WTC11 (cell line): ENCODE data around the gene DARS2. TPM values are rescaled to one million over a fixed set of nuclear protein-coding genes. Genes with fewer than 3 reads are reported as not detected.

Experiments used
- ATAC-seq: fragments of 200-7000 bp; cut with Tn5 transposase; 2 replicates; pipeline ENCODE4 v1.10.0; 2021; ENCODE audit warnings: mild to moderate bottlenecking, moderate library complexity
- CTCF ChIA-PET: fragments of 300-600 bp; sonication (Branson Sonifier 250); formaldehyde crosslinking; loops from one replicate; lab custom pipeline; 2021; ENCODE audit warnings: antibody characterized with exemption; lab: Charles Lee
- POLR2A ChIA-PET: fragments of 350-600 bp; sonication (Branson Sonifier 250); formaldehyde crosslinking; loops from one replicate; lab custom pipeline; 2021; ENCODE audit warnings: antibody characterized with exemption; lab: Charles Lee
- DNase-seq: peaks from one replicate; pipeline ENCODE4 v3.0.0; 2021; ENCODE audit warnings: low spot score
- H3K27ac Mint-ChIP-seq: 2 replicates; pipeline ENCODE4 v1.8.0; 2021; ENCODE audit warnings: mixed read lengths
- H3K27me3 Mint-ChIP-seq: 2 replicates; pipeline ENCODE4 v1.8.0; 2021; ENCODE audit warnings: low read depth, mild to moderate bottlenecking, moderate library complexity, mixed read lengths
- H3K36me3 Mint-ChIP-seq: 2 replicates; pipeline ENCODE4 v1.8.0; 2021; ENCODE audit warnings: mixed read lengths
- H3K4me1 Mint-ChIP-seq: 2 replicates; pipeline ENCODE4 v1.8.0; 2022; ENCODE audit warnings: mixed read lengths
- H3K4me3 Mint-ChIP-seq: 2 replicates; pipeline ENCODE4 v1.8.0; 2021; ENCODE audit warnings: mild to moderate bottlenecking, moderate library complexity, mixed read lengths
- H3K9me3 Mint-ChIP-seq: 2 replicates; pipeline ENCODE4 v1.8.0; 2021; ENCODE audit warnings: mixed read lengths
- CREB1 ChIP-seq: sonication (generic); formaldehyde crosslinking; IDR thresholded peaks from 2 replicates; pipeline ENCODE4 v1.8.0; 2023; ENCODE audit warnings: mild to moderate bottlenecking, missing genetic modification reagents
- FOXK1 ChIP-seq: sonication (generic); formaldehyde crosslinking; IDR thresholded peaks from 2 replicates; pipeline ENCODE4 v1.8.0; 2022; ENCODE audit warnings: mild to moderate bottlenecking, moderate library complexity, missing genetic modification reagents
- GABPB1 ChIP-seq: sonication (generic); formaldehyde crosslinking; IDR thresholded peaks from 2 replicates; pipeline ENCODE4 v1.8.1; 2023; ENCODE audit warnings: mild to moderate bottlenecking, missing genetic modification reagents
- NFYB ChIP-seq: sonication (generic); formaldehyde crosslinking; conservative IDR thresholded peaks from 2 replicates; pipeline ENCODE4 v1.8.0; 2022; ENCODE audit warnings: low read depth, missing genetic modification reagents
- OVOL2 ChIP-seq: fragments of 250-450 bp; sonication (Bioruptor Pico); IDR thresholded peaks from 2 replicates; pipeline ENCODE4 v1.9.0; 2021; ENCODE audit warnings: mild to moderate bottlenecking, borderline replicate concordance
- PRRX2 ChIP-seq: fragments of 250-450 bp; sonication (Bioruptor Pico); IDR thresholded peaks from 2 replicates; pipeline ENCODE4 v1.8.0; 2021; ENCODE audit warnings: mild to moderate bottlenecking
- SMAD4 ChIP-seq: sonication (generic); formaldehyde crosslinking; IDR thresholded peaks from 2 replicates; pipeline ENCODE4 v1.8.0; 2022; ENCODE audit warnings: mild to moderate bottlenecking, missing genetic modification reagents
- ZNF219 ChIP-seq: sonication (generic); formaldehyde crosslinking; IDR thresholded peaks from 2 replicates; pipeline ENCODE4 v1.8.0; 2023; ENCODE audit warnings: missing genetic modification reagents, mild to moderate bottlenecking, borderline replicate concordance
- total RNA-seq: library from RNA; stranded (reverse); gene quantifications from 3 replicates; pipeline ENCODE4 v1.2.3, GENCODE V29; 2021
- TF ChIP-seq, protein P1 (sequence below): fragments of 250-450 bp; sonication (Bioruptor Pico); IDR thresholded peaks from 2 replicates; pipeline ENCODE4 v1.9.0; 2021; ENCODE audit warnings: mild to moderate bottlenecking
- TF ChIP-seq, protein P2 (sequence below): sonication (generic); formaldehyde crosslinking; IDR thresholded peaks from 2 replicates; pipeline ENCODE4 v1.8.0; 2023; ENCODE audit warnings: missing genetic modification reagents, mild to moderate bottlenecking, borderline replicate concordance
- TF ChIP-seq, protein P3 (sequence below): sonication (generic); formaldehyde crosslinking; IDR thresholded peaks from 2 replicates; pipeline ENCODE4 v1.8.1; 2023; ENCODE audit warnings: mild to moderate bottlenecking, missing genetic modification reagents, moderate library complexity
- TF ChIP-seq, protein P4 (sequence below): sonication (generic); formaldehyde crosslinking; IDR thresholded peaks from 2 replicates; pipeline ENCODE4 v1.8.0; 2023; ENCODE audit warnings: mild to moderate bottlenecking, missing genetic modification reagents
- TF ChIP-seq, protein P5 (sequence below): fragments of 250-450 bp; sonication (Bioruptor Pico); IDR thresholded peaks from 2 replicates; pipeline ENCODE4 v1.9.0; 2021; ENCODE audit warnings: mild to moderate bottlenecking
- TF ChIP-seq, protein P6 (sequence below): fragments of 250-450 bp; sonication (Bioruptor Pico); IDR thresholded peaks from 2 replicates; pipeline ENCODE4 v1.9.0; 2021; ENCODE audit warnings: mild to moderate bottlenecking, borderline replicate concordance
- TF ChIP-seq, protein P7 (sequence below): fragments of 250-450 bp; sonication (Bioruptor Pico); IDR thresholded peaks from 2 replicates; pipeline ENCODE4 v1.8.0; 2021; ENCODE audit warnings: mild to moderate bottlenecking

DARS2 gene
- total RNA-seq, 1 experiment from 2014 or later, result 38.0 TPM

DNA sequence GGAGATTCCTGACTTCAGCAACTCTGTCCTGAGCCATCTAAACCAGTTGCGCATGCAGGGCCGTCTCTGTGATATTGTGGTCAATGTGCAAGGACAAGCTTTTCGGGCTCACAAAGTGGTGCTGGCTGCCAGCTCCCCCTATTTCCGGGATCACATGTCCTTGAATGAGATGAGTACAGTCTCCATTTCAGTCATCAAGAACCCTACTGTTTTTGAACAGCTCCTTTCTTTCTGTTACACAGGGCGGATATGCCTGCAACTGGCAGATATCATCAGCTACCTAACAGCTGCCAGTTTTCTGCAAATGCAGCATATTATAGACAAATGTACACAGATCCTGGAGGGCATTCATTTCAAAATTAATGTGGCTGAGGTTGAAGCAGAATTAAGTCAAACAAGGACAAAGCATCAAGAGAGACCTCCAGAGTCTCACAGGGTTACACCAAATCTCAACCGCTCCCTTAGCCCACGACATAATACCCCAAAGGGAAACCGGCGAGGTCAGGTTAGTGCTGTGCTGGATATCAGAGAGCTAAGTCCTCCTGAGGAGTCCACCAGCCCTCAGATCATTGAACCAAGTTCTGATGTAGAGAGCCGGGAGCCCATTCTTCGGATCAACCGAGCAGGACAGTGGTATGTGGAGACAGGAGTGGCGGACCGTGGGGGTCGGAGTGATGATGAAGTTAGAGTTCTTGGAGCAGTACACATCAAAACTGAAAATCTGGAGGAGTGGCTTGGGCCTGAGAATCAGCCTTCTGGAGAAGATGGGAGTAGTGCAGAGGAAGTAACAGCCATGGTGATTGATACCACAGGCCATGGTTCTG is 46.0 kb downstream of the DARS2 start:
- CTCF ChIA-PET, result no interaction called here
- Mint-ChIP-seq H3K27ac (no peak overlapping the region; the same call in 1 of the 2 replicates), H3K36me3 (peaks cover 54% of the 10 kb centered on the region), H3K9me3 (no peaks in the 10 kb centered on the region), H3K4me3 (peak overlapping the region; percentile 36; the same call in 1 of the 2 replicates), H3K4me1 (peaks cover 38% of the 10 kb centered on the region), H3K27me3 (no peaks in the 10 kb centered on the region)
- DNase-seq, result no peak
- ATAC-seq, result no peak
- POLR2A ChIA-PET, result interaction anchor here (0.6 kb wide), 1 partner anchor 9 kb away, joined by 3 read pairs; no protein-coding TSS in a partner anchor
- TF ChIP-seq NFYB (CRISPR knock-in tag) (no peak), GABPB1 (CRISPR knock-in tag) (no peak), FOXK1 (CRISPR knock-in tag) (no peak), SMAD4 (no peak), OVOL2 (CRISPR knock-in tag) (no peak), CREB1 (CRISPR knock-in tag) (no peak), PRRX2 (CRISPR knock-in tag) (no peak), ZNF219 (no peak)
- TF ChIP-seq, protein P1, sequence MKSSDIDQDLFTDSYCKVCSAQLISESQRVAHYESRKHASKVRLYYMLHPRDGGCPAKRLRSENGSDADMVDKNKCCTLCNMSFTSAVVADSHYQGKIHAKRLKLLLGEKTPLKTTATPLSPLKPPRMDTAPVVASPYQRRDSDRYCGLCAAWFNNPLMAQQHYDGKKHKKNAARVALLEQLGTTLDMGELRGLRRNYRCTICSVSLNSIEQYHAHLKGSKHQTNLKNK (CRISPR knock-in tag), result no peak
- TF ChIP-seq, protein P2, sequence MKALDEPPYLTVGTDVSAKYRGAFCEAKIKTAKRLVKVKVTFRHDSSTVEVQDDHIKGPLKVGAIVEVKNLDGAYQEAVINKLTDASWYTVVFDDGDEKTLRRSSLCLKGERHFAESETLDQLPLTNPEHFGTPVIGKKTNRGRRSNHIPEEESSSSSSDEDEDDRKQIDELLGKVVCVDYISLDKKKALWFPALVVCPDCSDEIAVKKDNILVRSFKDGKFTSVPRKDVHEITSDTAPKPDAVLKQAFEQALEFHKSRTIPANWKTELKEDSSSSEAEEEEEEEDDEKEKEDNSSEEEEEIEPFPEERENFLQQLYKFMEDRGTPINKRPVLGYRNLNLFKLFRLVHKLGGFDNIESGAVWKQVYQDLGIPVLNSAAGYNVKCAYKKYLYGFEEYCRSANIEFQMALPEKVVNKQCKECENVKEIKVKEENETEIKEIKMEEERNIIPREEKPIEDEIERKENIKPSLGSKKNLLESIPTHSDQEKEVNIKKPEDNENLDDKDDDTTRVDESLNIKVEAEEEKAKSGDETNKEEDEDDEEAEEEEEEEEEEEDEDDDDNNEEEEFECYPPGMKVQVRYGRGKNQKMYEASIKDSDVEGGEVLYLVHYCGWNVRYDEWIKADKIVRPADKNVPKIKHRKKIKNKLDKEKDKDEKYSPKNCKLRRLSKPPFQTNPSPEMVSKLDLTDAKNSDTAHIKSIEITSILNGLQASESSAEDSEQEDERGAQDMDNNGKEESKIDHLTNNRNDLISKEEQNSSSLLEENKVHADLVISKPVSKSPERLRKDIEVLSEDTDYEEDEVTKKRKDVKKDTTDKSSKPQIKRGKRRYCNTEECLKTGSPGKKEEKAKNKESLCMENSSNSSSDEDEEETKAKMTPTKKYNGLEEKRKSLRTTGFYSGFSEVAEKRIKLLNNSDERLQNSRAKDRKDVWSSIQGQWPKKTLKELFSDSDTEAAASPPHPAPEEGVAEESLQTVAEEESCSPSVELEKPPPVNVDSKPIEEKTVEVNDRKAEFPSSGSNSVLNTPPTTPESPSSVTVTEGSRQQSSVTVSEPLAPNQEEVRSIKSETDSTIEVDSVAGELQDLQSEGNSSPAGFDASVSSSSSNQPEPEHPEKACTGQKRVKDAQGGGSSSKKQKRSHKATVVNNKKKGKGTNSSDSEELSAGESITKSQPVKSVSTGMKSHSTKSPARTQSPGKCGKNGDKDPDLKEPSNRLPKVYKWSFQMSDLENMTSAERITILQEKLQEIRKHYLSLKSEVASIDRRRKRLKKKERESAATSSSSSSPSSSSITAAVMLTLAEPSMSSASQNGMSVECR (CRISPR knock-in tag), result no peak
- TF ChIP-seq, protein P3, sequence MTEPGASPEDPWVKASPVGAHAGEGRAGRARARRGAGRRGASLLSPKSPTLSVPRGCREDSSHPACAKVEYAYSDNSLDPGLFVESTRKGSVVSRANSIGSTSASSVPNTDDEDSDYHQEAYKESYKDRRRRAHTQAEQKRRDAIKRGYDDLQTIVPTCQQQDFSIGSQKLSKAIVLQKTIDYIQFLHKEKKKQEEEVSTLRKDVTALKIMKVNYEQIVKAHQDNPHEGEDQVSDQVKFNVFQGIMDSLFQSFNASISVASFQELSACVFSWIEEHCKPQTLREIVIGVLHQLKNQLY, result no peak
- TF ChIP-seq, protein P4, sequence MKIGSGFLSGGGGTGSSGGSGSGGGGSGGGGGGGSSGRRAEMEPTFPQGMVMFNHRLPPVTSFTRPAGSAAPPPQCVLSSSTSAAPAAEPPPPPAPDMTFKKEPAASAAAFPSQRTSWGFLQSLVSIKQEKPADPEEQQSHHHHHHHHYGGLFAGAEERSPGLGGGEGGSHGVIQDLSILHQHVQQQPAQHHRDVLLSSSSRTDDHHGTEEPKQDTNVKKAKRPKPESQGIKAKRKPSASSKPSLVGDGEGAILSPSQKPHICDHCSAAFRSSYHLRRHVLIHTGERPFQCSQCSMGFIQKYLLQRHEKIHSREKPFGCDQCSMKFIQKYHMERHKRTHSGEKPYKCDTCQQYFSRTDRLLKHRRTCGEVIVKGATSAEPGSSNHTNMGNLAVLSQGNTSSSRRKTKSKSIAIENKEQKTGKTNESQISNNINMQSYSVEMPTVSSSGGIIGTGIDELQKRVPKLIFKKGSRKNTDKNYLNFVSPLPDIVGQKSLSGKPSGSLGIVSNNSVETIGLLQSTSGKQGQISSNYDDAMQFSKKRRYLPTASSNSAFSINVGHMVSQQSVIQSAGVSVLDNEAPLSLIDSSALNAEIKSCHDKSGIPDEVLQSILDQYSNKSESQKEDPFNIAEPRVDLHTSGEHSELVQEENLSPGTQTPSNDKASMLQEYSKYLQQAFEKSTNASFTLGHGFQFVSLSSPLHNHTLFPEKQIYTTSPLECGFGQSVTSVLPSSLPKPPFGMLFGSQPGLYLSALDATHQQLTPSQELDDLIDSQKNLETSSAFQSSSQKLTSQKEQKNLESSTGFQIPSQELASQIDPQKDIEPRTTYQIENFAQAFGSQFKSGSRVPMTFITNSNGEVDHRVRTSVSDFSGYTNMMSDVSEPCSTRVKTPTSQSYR, result no peak
- TF ChIP-seq, protein P5, sequence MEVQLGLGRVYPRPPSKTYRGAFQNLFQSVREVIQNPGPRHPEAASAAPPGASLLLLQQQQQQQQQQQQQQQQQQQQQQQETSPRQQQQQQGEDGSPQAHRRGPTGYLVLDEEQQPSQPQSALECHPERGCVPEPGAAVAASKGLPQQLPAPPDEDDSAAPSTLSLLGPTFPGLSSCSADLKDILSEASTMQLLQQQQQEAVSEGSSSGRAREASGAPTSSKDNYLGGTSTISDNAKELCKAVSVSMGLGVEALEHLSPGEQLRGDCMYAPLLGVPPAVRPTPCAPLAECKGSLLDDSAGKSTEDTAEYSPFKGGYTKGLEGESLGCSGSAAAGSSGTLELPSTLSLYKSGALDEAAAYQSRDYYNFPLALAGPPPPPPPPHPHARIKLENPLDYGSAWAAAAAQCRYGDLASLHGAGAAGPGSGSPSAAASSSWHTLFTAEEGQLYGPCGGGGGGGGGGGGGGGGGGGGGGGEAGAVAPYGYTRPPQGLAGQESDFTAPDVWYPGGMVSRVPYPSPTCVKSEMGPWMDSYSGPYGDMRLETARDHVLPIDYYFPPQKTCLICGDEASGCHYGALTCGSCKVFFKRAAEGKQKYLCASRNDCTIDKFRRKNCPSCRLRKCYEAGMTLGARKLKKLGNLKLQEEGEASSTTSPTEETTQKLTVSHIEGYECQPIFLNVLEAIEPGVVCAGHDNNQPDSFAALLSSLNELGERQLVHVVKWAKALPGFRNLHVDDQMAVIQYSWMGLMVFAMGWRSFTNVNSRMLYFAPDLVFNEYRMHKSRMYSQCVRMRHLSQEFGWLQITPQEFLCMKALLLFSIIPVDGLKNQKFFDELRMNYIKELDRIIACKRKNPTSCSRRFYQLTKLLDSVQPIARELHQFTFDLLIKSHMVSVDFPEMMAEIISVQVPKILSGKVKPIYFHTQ, result no peak
- TF ChIP-seq, protein P6, sequence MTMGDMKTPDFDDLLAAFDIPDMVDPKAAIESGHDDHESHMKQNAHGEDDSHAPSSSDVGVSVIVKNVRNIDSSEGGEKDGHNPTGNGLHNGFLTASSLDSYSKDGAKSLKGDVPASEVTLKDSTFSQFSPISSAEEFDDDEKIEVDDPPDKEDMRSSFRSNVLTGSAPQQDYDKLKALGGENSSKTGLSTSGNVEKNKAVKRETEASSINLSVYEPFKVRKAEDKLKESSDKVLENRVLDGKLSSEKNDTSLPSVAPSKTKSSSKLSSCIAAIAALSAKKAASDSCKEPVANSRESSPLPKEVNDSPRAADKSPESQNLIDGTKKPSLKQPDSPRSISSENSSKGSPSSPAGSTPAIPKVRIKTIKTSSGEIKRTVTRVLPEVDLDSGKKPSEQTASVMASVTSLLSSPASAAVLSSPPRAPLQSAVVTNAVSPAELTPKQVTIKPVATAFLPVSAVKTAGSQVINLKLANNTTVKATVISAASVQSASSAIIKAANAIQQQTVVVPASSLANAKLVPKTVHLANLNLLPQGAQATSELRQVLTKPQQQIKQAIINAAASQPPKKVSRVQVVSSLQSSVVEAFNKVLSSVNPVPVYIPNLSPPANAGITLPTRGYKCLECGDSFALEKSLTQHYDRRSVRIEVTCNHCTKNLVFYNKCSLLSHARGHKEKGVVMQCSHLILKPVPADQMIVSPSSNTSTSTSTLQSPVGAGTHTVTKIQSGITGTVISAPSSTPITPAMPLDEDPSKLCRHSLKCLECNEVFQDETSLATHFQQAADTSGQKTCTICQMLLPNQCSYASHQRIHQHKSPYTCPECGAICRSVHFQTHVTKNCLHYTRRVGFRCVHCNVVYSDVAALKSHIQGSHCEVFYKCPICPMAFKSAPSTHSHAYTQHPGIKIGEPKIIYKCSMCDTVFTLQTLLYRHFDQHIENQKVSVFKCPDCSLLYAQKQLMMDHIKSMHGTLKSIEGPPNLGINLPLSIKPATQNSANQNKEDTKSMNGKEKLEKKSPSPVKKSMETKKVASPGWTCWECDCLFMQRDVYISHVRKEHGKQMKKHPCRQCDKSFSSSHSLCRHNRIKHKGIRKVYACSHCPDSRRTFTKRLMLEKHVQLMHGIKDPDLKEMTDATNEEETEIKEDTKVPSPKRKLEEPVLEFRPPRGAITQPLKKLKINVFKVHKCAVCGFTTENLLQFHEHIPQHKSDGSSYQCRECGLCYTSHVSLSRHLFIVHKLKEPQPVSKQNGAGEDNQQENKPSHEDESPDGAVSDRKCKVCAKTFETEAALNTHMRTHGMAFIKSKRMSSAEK, result no peak
- TF ChIP-seq, protein P7, sequence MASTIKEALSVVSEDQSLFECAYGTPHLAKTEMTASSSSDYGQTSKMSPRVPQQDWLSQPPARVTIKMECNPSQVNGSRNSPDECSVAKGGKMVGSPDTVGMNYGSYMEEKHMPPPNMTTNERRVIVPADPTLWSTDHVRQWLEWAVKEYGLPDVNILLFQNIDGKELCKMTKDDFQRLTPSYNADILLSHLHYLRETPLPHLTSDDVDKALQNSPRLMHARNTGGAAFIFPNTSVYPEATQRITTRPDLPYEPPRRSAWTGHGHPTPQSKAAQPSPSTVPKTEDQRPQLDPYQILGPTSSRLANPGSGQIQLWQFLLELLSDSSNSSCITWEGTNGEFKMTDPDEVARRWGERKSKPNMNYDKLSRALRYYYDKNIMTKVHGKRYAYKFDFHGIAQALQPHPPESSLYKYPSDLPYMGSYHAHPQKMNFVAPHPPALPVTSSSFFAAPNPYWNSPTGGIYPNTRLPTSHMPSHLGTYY, result no peak
